ENCODE results near the gene KCTD12. TPM values are rescaled to one million over a fixed set of nuclear protein-coding genes. Genes with fewer than 3 reads are reported as not detected.

The KCTD12 gene
- total RNA-seq, 2 experiments from 2014 or later, result 9.7 to 9.9 TPM

- ChIA-PET POLR2A (no interaction called here), CTCF (no interaction called here)
Measured at GRCh38 chr13:76889254-76889653, 3.0 kb upstream of the KCTD12 start.

GRCh38 chr13:76888421-76888820 lies 2.2 kb upstream of the KCTD12 start:
- CTCF ChIA-PET, result no interaction called here

GRCh38 chr13:76887076-76887563 lies 915 bp upstream of the KCTD12 start:
- POLR2A ChIA-PET, result interaction anchor here (1.2 kb wide), 1 partner anchor 105 kb away, joined by 3 read pairs; the partner anchor contains the start of gene CLN5
- CTCF ChIA-PET, result interaction anchor here (1.3 to 1.7 kb wide), 2 partner anchors 17 to 93 kb away, joined by 5 to 7 read pairs; no protein-coding TSS in a partner anchor

More at GRCh38 chr13:76888421-76888820, 2.2 kb upstream of the KCTD12 start:
- POLR2A ChIA-PET, result no interaction called here

GRCh38 chr13:76886005-76886291 lies 257 bp downstream of the KCTD12 start:
- POLR2A ChIA-PET, result interaction anchor here (0.6 to 1.2 kb wide), 3 partner anchors 9 to 164 kb away, joined by 3 read pairs; partner anchors contain the start of gene CLN5

GRCh38 chr13:76885203-76886004 lies 801 bp downstream of the KCTD12 start:
- ChIA-PET CTCF (interaction anchor here (0.8 to 1.7 kb wide), 3 partner anchors 9 to 95 kb away, joined by 3 to 7 read pairs (median 5); no protein-coding TSS in a partner anchor), POLR2A (interaction anchor here (0.6 to 1.2 kb wide), 3 partner anchors 10 to 165 kb away, joined by 3 read pairs; no protein-coding TSS in a partner anchor)

More at GRCh38 chr13:76886005-76886291, 257 bp downstream of the KCTD12 start:
- CTCF ChIA-PET, result interaction anchor here (0.8 to 1.7 kb wide), 3 partner anchors 8 to 94 kb away, joined by 3 to 7 read pairs (median 5); no protein-coding TSS in a partner anchor

GRCh38 chr13:76884907-76885202 lies 1.4 kb downstream of the KCTD12 start:
- CTCF ChIA-PET, result no interaction called here

GRCh38 chr13:76884186-76884906 lies 1.9 kb downstream of the KCTD12 start:
- ChIA-PET POLR2A (interaction anchor here (1.2 kb wide), 1 partner anchor 107 kb away, joined by 3 read pairs; no protein-coding TSS in a partner anchor), CTCF (no interaction called here)

More at GRCh38 chr13:76884907-76885202, 1.4 kb downstream of the KCTD12 start:
- POLR2A ChIA-PET, result interaction anchor here (1.1 to 1.2 kb wide), 2 partner anchors 10 to 106 kb away, joined by 3 read pairs; no protein-coding TSS in a partner anchor

- POLR2A ChIA-PET, result interaction anchor here (0.6 kb wide), 1 partner anchor 143 kb away, joined by 4 read pairs; no protein-coding TSS in a partner anchor
- CTCF ChIA-PET, result no interaction called here
Measured at GRCh38 chr13:76883236-76883635, 3.0 kb downstream of the KCTD12 start.

GRCh38 chr13:76882431-76882830 lies 3.8 kb downstream of the KCTD12 start:
- CTCF ChIA-PET, result no interaction called here
- POLR2A ChIA-PET, result no interaction called here

- ChIA-PET POLR2A (no interaction called here), CTCF (interaction anchor here (0.7 kb wide), 1 partner anchor 686 kb away, joined by 3 read pairs; no protein-coding TSS in a partner anchor)
Measured at GRCh38 chr13:76879883-76880270, 6.3 kb downstream of the KCTD12 start.

GRCh38 chr13:76879203-76879882 lies 6.9 kb downstream of the KCTD12 start:
- POLR2A ChIA-PET, result no interaction called here

GRCh38 chr13:76878043-76878442 lies 8.2 kb downstream of the KCTD12 start:
- ChIA-PET CTCF (no interaction called here), POLR2A (no interaction called here)

More at GRCh38 chr13:76879203-76879882, 6.9 kb downstream of the KCTD12 start:
- CTCF ChIA-PET, result interaction anchor here (0.7 kb wide), 1 partner anchor 686 kb away, joined by 3 read pairs; no protein-coding TSS in a partner anchor

GRCh38 chr13:76875271-76875815 lies 10.9 kb downstream of the KCTD12 start:
- ChIA-PET CTCF (no interaction called here), POLR2A (no interaction called here)

- POLR2A ChIA-PET, result no interaction called here
- CTCF ChIA-PET, result interaction anchor here (0.9 kb wide), 1 partner anchor 52 kb away, joined by 3 read pairs; no protein-coding TSS in a partner anchor
Measured at GRCh38 chr13:76874479-76874878, 11.7 kb downstream of the KCTD12 start.

GRCh38 chr13:76873445-76873844 lies 12.8 kb downstream of the KCTD12 start:
- ChIA-PET CTCF (no interaction called here), POLR2A (no interaction called here)

- ChIA-PET POLR2A (no interaction called here), CTCF (interaction anchor here (0.5 kb wide), 1 partner anchor 169 kb away, joined by 3 read pairs; no protein-coding TSS in a partner anchor)
Measured at GRCh38 chr13:76872675-76873074, 13.5 kb downstream of the KCTD12 start.

GRCh38 chr13:76871432-76871831 lies 14.8 kb downstream of the KCTD12 start:
- CTCF ChIA-PET, result no interaction called here
- POLR2A ChIA-PET, result no interaction called here

- POLR2A ChIA-PET, result no interaction called here
- CTCF ChIA-PET, result no interaction called here
Measured at GRCh38 chr13:76868371-76868770, 17.8 kb downstream of the KCTD12 start.

- ChIA-PET CTCF (no interaction called here), POLR2A (no interaction called here)
Measured at GRCh38 chr13:76865996-76866503, 20.2 kb downstream of the KCTD12 start.
